Erythroblast (primary cell): ENCODE measurements around the gene CHRM1.

Experiments used
- GATA1 ChIP-seq: IDR thresholded peaks from 2 replicates; pipeline ENCODE4 v1.6.1; 2011; ENCODE audit warnings: low read depth, mild to moderate bottlenecking, control low read depth, low read length, moderate library complexity
- POLR2A ChIP-seq: IDR thresholded peaks from 2 replicates; pipeline ENCODE4 v1.6.1; 2011; ENCODE audit warnings: mild to moderate bottlenecking, low read length

- TF ChIP-seq POLR2A (no peak), GATA1 (no peak)
These were observed 60.2 kb downstream of the CHRM1 start for GRCh38 chr11:62860835-62861563.
